Liver (tissue), 9 donors: Measurements from ENCODE around the gene DIPK1A. TPM values are rescaled to one million over a fixed set of nuclear protein-coding genes. Genes with fewer than 3 reads are reported as not detected.

Experiments
- DNase-seq: peaks from one replicate; pipeline ENCODE4 v3.0.0-alpha.2; 2017; ENCODE audit warnings: low spot score
- H3K27ac ChIP-seq, 2 donors: one replicate each; pipeline ENCODE4 v1.7.0; 2013; ENCODE audit warnings: inconsistent platforms in 2 of 2, low read length in 2 of 2, control low read depth in 1 of 2, low read depth in 1 of 2, mild to moderate bottlenecking in 1 of 2
- H3K27me3 ChIP-seq, 4 donors: one replicate each; pipeline versions ENCODE4 v1.6.1 to v1.7.0; 2013; ENCODE audit warnings: low read length in 3 of 4, inconsistent platforms in 1 of 4, mild to moderate bottlenecking in 1 of 4, moderate library complexity in 1 of 4; ENCODE audit not compliant: control insufficient read depth in 4 of 4, insufficient read depth in 4 of 4
- H3K36me3 ChIP-seq, 4 donors: one replicate each; pipeline versions ENCODE4 v1.6.1 to v1.7.0; 2013; ENCODE audit warnings: low read length in 3 of 4, mild to moderate bottlenecking in 3 of 4, low read depth in 1 of 4, moderate library complexity in 1 of 4; ENCODE audit not compliant: control insufficient read depth in 4 of 4, insufficient read depth in 3 of 4
- H3K4me1 ChIP-seq, 4 donors: one replicate each; pipeline versions ENCODE4 v1.6.1 to v1.7.0; 2013; ENCODE audit warnings: low read length in 3 of 4, mild to moderate bottlenecking in 3 of 4, moderate library complexity in 1 of 4; ENCODE audit not compliant: control insufficient read depth in 4 of 4, insufficient read depth in 4 of 4
- H3K4me3 ChIP-seq, 3 donors: one replicate each; pipeline versions ENCODE4 v1.6.1 to v1.7.0; 2013; ENCODE audit warnings: low read length in 3 of 3, control low read depth in 1 of 3, low read depth in 1 of 3, mild to moderate bottlenecking in 1 of 3
- H3K9ac ChIP-seq, 2 donors: one replicate each; pipeline ENCODE4 v1.7.0; 2013; ENCODE audit warnings: low read length in 2 of 2, mild to moderate bottlenecking in 2 of 2, moderate library complexity in 2 of 2, control low read depth in 1 of 2, low read depth in 1 of 2
- H3K9me3 ChIP-seq, 4 donors: one replicate each; pipeline versions ENCODE4 v1.6.1 to v1.7.0; 2013; ENCODE audit warnings: low read length in 3 of 4; ENCODE audit not compliant: control insufficient read depth in 4 of 4
- EGR1 ChIP-seq, 2 donors: IDR thresholded peaks; 2 replicates each; pipeline ENCODE4 v1.6.1; 2016 to 2018; ENCODE audit warnings: antibody characterized with exemption in 2 of 2, low read depth in 2 of 2
- FOXA1 ChIP-seq: IDR thresholded peaks from 2 replicates; pipeline ENCODE4 v1.6.1; 2016; ENCODE audit warnings: antibody characterized with exemption
- FOXA2 ChIP-seq: IDR thresholded peaks from 2 replicates; pipeline ENCODE4 v1.6.1; 2016; ENCODE audit warnings: antibody characterized with exemption
- HNF4A ChIP-seq, 2 donors: conservative IDR thresholded peaks; 2 replicates each; pipeline ENCODE4 v1.6.1; 2016; ENCODE audit warnings: antibody characterized with exemption in 2 of 2, mild to moderate bottlenecking in 2 of 2
- HNF4G ChIP-seq: IDR thresholded peaks from 2 replicates; pipeline ENCODE4 v1.6.1; 2016; ENCODE audit warnings: antibody characterized with exemption
- JUND ChIP-seq, 2 donors: IDR thresholded peaks; 2 replicates each; pipeline ENCODE4 v1.6.1; 2016; ENCODE audit warnings: antibody characterized with exemption in 2 of 2
- RAD21 ChIP-seq, 2 donors: IDR thresholded peaks; 2 replicates each; pipeline ENCODE4 v1.6.1; 2016; ENCODE audit warnings: antibody characterized with exemption in 2 of 2, mild to moderate bottlenecking in 2 of 2
- SP1 ChIP-seq: IDR thresholded peaks from 2 replicates; pipeline ENCODE4 v1.6.1; 2018; ENCODE audit warnings: antibody characterized with exemption, mild to moderate bottlenecking
- TAF1 ChIP-seq: conservative IDR thresholded peaks from 2 replicates; pipeline ENCODE4 v1.6.1; 2016; ENCODE audit warnings: antibody characterized with exemption, mild to moderate bottlenecking
- YY1 ChIP-seq: IDR thresholded peaks from 2 replicates; pipeline ENCODE4 v1.6.1; 2016; ENCODE audit warnings: antibody characterized with exemption, mild to moderate bottlenecking
- WGBS: extraction: QIAGEN DNeasy Blood & Tissue Kit; methylation state at CpG from one replicate; pipeline ENCODE4 v1.1.7; 2013; 5-methylcytosine and 5-hydroxymethylcytosine counted together
- polyA plus RNA-seq, 2 donors: library from polyadenylated mRNA; stranded (reverse) in 1 of 2; unstranded in 1 of 2; fragments of 200-250 nt in 1 of 2; fragments of >200 nt in 1 of 2; fragmentation: Nextera tagmentation in 1 of 2; extraction: Ambion mirVana in 1 of 2; gene quantifications; one replicate each; pipeline versions ENCODE4 v1.2.1 to v1.2.3, GENCODE V29; 2013 to 2015
- total RNA-seq, 2 donors: library from RNA; depleted of rRNA; stranded (reverse); fragments of >200 nt; gene quantifications; one replicate each; pipeline ENCODE4 v1.2.3, GENCODE V29; 2014
- TF ChIP-seq, protein P1 (sequence below): IDR thresholded peaks from 2 replicates; pipeline ENCODE4 v1.6.1; 2016; ENCODE audit warnings: antibody characterized with exemption
- TF ChIP-seq, protein P2 (sequence below): fragments of 150-350 bp; IDR thresholded peaks from 2 replicates; pipeline ENCODE4 v1.5.1; 2017; ENCODE audit warnings: improper control_type of control experiment, low read depth, low read length; ENCODE audit not compliant: missing input control
- TF ChIP-seq, protein P3 (sequence below): IDR thresholded peaks from 2 replicates; pipeline ENCODE4 v1.6.1; 2016; ENCODE audit warnings: antibody characterized with exemption, mild to moderate bottlenecking
- TF ChIP-seq, protein P4 (sequence below): IDR thresholded peaks from 2 replicates; pipeline ENCODE4 v1.6.1; 2016; ENCODE audit warnings: antibody characterized with exemption
- donor health status: healthy.
- donor health status: healthy.
- donor health status: healthy.
- donor health status: healthy.
- donor health status: healthy.

DIPK1A gene
- total and polyA plus RNA-seq, 4 donors: 7.9 to 11.6 (median 10.2) TPM

DNA sequence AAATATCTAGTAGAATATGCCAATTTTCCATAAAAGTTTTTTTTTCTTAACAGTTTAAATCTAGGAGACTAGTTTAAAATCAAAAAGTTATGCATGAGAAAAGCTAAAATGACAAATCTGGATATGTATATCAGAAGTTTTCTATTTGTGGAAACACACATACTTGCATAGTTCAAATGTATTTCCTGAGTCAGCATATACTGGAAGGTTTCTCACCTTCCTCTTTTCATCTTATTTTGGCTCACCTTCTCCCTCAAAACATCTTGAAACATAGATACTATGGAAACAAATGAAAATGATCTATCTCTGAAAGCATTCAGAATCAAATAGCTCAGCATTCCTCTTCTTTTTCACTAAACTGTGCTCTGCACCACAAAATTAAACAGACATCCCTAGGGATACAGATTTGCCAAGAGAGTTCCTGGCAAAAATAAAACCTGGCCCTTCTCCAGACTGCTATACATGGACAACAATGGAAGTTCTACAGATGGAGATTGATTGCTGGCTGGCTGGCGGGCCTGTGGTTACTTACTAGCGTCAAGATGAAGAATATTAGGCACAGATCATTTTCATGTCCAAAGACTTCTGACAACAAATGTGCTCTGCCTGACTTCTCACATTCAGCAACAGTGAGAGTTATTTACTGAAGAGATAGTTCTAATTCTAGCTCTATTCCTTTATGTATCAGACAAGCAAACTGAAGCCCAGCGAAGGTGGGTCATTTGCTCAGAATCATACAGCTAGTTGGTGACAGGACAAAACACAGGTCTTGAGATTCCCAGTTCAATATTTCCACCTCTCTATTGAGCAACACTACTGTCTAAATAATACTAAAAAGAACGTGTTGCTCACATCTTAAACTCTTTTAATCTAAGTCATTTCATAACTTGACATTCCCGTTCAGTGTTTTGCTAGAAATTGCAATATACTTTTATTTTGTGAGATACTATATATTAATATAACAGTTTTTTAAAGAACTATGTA, 26.6 kb downstream of the DIPK1A start:
- H3K9me3 ChIP-seq: no peaks in the 10 kb centered on the region
- H3K36me3 ChIP-seq: no peaks in the 10 kb centered on the region
- H3K4me3 ChIP-seq: no peak overlapping the region
- H3K4me1 ChIP-seq: peaks cover 11 to 45% (median 39%) of the 10 kb centered on the region in 4 donors
- peak overlapping the region in 1 of 2 donors; percentile 8 for H3K9ac ChIP-seq
- peak; percentile 7 for TF ChIP-seq SP1
- TF ChIP-seq RAD21 (IDR thresholded peaks at IDR 0.05): peak in 1 of 2 donors; percentile 16
- TF ChIP-seq, protein P1, sequence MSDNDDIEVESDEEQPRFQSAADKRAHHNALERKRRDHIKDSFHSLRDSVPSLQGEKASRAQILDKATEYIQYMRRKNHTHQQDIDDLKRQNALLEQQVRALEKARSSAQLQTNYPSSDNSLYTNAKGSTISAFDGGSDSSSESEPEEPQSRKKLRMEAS: no peak
- peak in 1 of 2 donors; percentile 3 for TF ChIP-seq HNF4A (conservative IDR thresholded peaks at IDR 0.05)
- DNase-seq: no peak
- peak overlapping the region; percentile 41 to 45 for H3K27ac ChIP-seq
- H3K27me3 ChIP-seq: no peaks in the 10 kb centered on the region
- WGBS: 28% methylated on average over 5 of the region's 5 CpGs

DNA sequence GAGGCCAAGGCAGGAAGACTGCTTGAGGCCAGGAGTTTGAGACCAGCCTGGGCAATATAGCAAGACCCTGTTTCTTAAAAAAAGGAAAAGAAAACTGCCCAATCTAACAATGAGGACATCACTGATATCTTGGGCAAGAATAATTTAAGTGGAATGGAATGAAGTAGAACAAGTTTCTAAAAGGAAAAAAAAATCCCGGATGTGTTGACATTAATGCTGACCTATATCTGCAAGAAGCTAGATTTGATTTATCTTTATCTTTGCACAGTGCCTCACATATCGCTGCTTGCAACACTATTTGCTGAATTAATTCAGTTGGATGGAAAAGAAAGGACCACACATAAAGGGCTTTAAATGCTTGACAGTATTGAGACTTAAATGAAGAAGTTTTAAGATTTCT, 27.8 kb downstream of the DIPK1A start:
- TF ChIP-seq FOXA2 (no peak), TAF1 (no peak), YY1 (no peak), FOXA1 (no peak), HNF4G (no peak), JUND (IDR thresholded peaks at IDR 0.05) (no peak), EGR1 (IDR thresholded peaks at IDR 0.05; ENCODE audit: low read depth in 2 of 2) (no peak), RAD21 (IDR thresholded peaks at IDR 0.05) (no peak), SP1 (no peak)
- TF ChIP-seq, protein P2, sequence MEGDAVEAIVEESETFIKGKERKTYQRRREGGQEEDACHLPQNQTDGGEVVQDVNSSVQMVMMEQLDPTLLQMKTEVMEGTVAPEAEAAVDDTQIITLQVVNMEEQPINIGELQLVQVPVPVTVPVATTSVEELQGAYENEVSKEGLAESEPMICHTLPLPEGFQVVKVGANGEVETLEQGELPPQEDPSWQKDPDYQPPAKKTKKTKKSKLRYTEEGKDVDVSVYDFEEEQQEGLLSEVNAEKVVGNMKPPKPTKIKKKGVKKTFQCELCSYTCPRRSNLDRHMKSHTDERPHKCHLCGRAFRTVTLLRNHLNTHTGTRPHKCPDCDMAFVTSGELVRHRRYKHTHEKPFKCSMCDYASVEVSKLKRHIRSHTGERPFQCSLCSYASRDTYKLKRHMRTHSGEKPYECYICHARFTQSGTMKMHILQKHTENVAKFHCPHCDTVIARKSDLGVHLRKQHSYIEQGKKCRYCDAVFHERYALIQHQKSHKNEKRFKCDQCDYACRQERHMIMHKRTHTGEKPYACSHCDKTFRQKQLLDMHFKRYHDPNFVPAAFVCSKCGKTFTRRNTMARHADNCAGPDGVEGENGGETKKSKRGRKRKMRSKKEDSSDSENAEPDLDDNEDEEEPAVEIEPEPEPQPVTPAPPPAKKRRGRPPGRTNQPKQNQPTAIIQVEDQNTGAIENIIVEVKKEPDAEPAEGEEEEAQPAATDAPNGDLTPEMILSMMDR: no peak
- TF ChIP-seq, protein P3, sequence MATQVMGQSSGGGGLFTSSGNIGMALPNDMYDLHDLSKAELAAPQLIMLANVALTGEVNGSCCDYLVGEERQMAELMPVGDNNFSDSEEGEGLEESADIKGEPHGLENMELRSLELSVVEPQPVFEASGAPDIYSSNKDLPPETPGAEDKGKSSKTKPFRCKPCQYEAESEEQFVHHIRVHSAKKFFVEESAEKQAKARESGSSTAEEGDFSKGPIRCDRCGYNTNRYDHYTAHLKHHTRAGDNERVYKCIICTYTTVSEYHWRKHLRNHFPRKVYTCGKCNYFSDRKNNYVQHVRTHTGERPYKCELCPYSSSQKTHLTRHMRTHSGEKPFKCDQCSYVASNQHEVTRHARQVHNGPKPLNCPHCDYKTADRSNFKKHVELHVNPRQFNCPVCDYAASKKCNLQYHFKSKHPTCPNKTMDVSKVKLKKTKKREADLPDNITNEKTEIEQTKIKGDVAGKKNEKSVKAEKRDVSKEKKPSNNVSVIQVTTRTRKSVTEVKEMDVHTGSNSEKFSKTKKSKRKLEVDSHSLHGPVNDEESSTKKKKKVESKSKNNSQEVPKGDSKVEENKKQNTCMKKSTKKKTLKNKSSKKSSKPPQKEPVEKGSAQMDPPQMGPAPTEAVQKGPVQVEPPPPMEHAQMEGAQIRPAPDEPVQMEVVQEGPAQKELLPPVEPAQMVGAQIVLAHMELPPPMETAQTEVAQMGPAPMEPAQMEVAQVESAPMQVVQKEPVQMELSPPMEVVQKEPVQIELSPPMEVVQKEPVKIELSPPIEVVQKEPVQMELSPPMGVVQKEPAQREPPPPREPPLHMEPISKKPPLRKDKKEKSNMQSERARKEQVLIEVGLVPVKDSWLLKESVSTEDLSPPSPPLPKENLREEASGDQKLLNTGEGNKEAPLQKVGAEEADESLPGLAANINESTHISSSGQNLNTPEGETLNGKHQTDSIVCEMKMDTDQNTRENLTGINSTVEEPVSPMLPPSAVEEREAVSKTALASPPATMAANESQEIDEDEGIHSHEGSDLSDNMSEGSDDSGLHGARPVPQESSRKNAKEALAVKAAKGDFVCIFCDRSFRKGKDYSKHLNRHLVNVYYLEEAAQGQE: no peak
- TF ChIP-seq, protein P4, sequence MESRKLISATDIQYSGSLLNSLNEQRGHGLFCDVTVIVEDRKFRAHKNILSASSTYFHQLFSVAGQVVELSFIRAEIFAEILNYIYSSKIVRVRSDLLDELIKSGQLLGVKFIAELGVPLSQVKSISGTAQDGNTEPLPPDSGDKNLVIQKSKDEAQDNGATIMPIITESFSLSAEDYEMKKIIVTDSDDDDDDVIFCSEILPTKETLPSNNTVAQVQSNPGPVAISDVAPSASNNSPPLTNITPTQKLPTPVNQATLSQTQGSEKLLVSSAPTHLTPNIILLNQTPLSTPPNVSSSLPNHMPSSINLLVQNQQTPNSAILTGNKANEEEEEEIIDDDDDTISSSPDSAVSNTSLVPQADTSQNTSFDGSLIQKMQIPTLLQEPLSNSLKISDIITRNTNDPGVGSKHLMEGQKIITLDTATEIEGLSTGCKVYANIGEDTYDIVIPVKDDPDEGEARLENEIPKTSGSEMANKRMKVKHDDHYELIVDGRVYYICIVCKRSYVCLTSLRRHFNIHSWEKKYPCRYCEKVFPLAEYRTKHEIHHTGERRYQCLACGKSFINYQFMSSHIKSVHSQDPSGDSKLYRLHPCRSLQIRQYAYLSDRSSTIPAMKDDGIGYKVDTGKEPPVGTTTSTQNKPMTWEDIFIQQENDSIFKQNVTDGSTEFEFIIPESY: no peak
- TF ChIP-seq, protein P1: no peak
- no peak overlapping the region for H3K27ac ChIP-seq
- 34% methylated on average over 2 of the region's 2 CpGs for WGBS

More for the DNA sequence above, 27.8 kb downstream of the DIPK1A start:
- Histone ChIP-seq H3K9ac (no peak overlapping the region), H3K36me3 (no peaks in the 10 kb centered on the region), H3K9me3 (no peaks in the 10 kb centered on the region), H3K4me1 (peaks cover 8 to 41% (median 39%) of the 10 kb centered on the region in 4 donors), H3K27me3 (no peaks in the 10 kb centered on the region), H3K4me3 (no peak overlapping the region)
- no peak for DNase-seq
